ENCODE measurements around the gene TMCO4.
"Not testable (repeated sequence)": the region's sequence is repeated elsewhere in the genome, so short reads cannot be mapped to it uniquely, and the experiment has no call there.

TMCO4 gene

DNA sequence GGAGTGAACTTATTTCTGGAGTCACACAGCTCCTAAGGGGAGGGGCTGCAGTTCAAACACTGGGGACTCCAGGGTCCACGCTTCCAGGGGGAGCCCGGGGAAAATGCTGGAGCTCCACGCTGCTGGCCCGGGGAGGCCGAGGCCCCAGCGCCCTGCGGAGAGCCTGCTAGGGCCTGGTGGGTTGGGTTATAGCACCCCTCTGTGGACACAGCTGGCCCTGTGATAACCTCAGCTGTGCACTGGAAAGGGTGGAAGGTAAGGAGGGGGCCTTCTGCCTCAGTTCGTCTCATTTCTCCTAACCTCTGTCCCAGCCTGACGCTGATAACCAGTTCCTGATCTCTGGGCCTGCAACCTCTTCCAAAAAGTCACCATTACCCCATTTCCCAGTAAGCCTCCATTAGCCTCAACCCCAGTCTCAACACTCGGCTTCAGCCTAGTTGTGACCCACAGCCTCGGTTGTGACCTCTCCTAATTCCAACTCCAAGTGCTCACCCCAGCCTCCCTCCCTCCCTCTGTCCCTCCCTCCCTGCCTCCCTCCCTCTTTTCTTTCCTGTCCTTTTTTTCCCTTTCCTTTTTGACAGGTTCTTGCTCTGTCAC, 148.5 kb downstream of the TMCO4 start:
- DNase-seq = no peak

DNA sequence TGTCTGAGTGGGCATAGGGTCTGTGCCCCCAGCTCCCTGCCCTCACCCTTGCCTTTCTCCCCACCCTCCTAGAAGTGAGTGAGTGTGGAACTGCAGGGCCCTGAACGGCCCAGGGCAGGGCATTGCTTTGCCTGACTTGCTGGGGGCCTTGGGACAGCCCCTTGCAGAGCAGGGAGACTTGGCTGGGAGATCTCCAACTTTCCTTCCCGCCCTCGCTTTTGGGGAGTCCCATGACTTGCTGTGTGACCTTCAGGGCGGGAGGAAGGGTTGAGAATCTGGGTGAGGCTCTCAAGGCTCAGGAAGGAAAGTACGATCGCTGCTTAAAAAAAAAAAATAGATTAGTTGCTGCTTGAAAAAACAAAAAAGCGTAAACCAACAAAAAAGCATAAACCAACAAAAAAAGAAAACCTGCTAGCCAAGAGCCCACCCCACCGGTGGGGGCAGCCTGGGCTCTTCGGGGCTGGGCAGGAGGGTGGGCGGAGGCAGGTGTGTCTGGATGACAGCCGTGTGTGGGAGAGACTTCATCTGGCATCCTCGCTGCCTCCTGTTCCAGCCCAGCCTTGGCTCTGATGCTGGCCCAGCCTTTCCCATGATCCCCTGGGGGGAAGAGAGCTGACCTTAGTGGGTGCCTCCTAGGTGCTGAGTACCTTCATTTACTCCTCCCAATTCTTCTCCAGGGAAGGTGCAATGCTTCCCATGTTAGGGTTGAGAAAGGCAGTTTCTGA, 149.1 kb downstream of the TMCO4 start:
- no peak for DNase-seq

DNA sequence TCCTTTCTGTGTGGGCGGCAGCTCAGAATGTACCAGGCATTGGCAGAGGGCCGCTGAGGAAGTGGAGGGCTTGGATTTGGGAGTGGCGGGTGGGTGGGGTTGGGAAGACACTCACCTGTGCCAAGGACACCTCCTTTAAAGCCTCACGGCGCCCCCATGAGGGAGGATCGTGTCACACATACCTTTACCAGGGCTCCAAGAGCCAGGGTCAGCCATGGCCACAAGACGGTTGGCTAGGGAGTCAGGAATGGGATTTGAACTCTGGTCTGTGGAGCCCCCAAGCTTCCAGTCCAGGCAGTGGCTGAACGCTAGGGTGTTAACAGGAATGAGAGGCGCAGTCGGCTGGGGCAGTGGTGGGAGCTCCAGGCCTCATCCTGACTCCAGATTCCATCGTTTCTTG, 151.0 kb downstream of the TMCO4 start:
- no peak for DNase-seq

DNA sequence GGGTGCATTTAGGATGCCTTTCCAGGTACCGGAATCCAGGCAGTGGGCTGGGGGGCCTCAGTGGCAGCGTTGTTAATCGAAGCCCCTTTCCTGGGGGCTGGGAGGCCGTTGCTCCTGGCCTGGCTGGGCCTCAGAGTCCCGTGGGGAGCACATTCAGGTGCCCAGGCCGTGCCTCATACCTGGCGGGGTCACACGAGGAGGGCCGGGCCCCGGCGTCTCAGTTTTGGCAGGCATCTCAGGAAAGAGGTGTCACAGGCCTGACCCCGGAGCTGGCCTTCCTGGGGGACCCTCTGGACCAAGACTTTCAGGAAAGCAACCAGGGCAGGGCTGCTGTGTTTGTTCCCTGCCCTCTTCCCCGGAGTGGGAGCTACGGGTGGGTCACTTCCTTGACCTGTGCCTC, 151.5 kb downstream of the TMCO4 start:
- DNase-seq = no peak

DNA sequence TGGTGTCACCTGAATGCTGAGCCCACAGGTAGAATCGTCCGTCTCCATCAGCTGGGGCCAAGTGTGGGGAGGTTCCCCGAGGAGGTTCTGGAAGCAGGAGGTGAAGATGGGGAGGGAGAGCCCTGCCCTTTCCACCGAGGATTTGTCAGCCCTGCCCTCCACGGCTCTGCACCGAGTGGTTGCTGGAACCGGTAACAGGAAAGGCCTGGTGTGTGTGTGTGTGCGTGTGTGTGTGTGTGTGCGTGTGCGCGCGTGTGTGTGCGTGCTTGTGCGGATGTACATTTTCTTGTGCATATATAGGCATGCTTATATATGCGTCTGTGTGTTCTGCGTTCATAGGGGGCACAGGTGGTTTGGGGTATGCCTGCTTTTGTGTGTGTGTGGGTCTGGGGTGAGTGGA, 152.1 kb downstream of the TMCO4 start:
- no peak for DNase-seq

DNA sequence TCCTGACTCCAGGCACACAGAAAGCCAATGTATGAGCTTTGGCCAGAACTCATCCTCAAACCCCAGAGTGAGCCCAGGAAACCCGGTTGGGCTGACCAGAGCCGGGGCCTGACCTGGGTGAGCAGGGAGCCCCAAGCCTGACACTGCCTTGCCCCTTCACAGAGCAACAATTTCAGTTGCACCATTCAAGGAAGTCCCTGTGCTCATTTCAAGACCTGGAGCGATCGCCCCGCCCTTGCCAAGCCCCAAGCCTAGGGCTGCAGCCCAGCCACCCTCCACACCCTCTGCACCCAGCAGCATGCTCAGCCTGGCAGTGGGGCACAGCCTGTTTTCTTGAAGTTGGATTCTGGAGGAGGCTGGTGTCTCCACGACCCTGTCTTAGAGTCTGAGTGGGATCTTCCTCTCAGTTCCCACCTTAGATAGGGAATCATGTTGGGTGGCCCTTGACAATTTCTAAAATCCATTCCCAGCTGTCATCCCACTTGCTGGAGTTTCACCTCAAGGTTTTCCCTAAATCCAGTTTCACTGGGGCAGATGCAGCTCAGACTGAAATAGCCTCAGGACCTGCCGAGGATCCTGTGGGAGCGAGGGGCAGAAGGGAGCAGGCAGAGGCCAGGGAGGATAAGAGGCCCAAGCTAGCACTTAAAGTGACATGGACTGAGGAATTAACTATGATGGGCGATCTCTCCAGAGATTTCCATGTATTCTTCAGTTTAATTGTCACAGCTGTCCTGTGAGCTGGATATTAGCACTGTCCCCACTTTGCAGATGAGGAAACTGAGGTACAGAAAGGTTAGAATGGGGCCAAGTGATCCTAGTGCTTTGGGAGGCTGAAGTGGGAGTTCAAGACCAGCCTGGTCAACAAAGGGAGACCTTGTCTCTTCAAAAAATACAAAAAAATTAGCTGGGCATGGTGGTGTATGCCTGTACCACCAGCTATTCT, 153.1 kb downstream of the TMCO4 start:
- DNase-seq = no peak

DNA sequence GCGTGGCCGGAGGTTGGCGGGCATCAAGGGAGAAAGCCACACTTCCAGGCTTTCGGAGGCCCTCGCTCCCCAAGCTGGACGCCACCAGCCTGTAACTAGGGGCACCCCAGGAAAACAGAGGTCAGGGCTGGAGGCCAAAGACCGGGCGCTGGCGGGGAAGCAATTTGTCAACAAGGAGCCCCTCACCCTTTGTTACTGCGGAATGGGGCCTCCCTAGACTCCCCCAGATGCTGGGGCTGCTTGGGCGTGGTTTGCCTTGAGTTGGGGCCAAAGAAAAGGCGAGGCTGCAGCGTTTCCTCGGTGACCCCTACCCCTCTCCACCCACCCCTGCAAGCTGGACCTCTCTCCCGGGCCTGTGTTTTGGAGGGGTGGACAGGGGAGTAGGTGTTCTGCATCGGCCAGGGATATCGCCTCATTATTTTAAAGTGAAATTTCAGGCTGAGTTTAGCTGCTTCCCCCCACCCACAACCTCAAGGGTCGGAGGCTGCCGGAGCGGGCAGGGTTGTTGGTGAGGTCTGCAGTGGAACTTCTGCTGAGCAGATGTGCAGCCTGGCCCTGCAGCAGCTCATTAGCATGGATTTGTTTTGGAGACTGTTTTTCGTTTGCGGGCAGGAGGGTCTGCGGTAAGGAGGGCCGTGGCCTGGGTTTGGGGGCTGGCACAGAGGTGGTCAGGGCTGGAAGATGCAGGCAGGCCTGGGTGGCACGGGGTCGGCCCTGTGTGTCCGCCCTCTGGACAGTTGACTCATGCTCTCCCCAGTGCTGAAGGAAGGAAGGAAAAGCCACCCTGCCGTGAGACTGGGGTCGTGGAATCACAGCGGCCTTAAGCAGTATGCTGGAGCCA, 154.1 kb downstream of the TMCO4 start:
- DNase-seq = no peak

DNA sequence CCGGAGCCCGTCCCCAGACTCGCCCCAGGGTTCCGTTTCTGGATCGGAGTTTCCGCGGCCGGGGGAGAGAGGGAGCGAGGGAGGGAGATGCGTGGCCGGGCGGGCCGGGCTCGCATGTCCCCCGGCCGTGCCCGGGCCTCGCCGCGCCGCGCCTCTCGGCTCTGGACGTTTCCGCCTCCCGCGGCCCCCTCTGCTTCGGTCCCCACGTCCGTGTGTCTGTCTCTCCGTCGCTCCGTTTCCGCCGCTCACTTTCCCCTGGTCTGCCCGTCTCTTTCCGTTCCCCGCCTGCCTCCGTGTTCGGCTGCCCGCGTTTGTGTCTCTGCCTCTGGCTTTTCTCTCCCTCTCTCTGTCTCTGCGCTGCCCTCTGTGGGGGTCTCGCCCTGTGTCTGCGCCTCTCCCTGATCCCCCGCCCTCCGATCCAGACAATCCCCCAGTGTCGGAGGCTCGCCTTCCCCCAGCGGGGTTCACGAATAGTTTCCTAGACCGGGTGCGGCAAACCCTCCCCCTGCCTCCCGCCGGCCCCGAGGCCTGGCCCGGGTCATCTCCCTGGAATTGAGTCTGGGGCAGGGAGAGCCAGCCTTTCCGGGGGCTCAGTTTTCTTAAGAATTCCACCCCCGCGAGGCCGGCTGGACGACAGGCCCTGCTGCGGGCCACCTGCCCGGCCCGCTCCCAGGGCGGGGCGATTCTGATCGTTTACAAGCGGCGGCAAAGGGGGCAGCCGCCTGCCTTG, 154.9 kb downstream of the TMCO4 start:
- DNase-seq = no peak

DNA sequence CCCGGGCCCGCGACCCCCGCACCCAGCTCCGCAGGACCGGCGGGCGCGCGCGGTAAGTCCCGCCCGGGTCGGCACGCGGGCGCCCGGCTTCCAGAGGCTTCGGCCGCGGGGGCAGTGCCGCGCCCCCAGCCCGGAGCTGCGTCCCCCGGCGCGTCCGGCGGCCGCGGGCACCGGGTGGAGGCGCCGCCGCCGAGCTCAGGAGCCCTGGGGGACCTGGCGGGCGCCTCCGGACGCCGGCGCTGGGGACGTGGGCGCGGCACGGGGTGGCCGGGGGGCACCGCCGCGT, 155.4 kb downstream of the TMCO4 start:
- no peak for DNase-seq

DNA sequence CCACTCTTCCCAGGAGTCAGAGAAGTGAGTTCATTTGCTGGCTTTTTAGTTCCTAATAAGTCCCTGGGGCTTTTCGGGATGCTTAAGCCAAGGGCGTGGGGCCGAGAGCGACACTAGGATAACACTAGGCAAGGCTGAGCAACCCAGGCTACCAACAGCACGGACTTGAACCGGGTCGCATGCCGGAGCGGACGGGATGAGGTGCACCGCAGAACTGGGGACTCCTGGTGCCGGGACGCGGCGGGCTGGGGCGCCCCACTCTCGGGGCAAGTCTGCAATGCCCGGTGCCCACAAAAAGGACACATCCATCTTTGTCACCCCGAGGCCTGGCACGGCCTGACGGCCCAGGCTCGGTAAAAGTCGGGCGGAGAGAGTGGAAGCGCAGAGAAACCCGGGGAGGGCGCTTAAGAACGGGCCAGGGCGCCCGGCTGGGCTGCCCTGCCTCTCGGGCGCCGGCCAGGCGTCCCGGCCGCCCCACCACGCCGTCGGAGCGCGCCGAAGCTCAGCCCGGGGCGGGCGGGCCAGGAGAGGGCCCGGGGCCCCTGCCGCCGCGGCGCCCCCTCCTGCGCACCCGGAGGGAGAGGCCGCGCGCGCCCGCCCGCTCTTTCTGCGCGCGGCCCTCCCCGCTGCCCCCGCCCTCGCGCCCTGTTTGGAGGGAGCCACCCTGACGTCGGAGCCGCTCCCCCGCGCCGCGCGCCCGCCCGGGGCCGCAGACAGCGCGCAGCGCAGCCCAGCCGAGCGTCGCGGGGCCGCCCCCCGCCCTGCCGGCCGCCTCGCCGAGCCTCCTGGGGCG, 155.9 kb downstream of the TMCO4 start, which contains the start of gene NBL1:
Gene NBL1, plus strand, starts transcription at position 710 of the 793 bp plus-strand sequence. CDS start 10,720 bp downstream, outside the sequence.
- DNase-seq = no peak

DNA sequence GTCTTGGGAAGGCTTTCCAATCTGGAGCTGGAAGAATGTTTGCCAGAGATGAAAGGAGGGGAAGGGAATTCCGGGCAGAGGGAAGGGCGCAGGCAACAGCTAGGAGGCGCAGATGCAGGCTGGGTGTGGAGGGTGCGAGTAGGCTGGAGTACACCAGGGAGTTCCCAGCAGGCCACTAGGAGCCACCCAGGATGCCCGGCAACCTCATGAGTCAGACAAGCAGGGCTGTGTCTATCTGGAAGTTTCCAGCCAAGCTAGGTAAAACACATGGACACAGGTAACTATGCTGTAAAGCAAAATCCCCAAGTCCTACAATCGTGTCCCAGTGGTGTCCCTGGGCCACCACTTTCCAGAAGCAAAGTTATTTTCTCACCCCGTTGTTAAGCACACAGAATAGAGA, 156.6 kb downstream of the TMCO4 start:
- DNase-seq = no peak

DNA sequence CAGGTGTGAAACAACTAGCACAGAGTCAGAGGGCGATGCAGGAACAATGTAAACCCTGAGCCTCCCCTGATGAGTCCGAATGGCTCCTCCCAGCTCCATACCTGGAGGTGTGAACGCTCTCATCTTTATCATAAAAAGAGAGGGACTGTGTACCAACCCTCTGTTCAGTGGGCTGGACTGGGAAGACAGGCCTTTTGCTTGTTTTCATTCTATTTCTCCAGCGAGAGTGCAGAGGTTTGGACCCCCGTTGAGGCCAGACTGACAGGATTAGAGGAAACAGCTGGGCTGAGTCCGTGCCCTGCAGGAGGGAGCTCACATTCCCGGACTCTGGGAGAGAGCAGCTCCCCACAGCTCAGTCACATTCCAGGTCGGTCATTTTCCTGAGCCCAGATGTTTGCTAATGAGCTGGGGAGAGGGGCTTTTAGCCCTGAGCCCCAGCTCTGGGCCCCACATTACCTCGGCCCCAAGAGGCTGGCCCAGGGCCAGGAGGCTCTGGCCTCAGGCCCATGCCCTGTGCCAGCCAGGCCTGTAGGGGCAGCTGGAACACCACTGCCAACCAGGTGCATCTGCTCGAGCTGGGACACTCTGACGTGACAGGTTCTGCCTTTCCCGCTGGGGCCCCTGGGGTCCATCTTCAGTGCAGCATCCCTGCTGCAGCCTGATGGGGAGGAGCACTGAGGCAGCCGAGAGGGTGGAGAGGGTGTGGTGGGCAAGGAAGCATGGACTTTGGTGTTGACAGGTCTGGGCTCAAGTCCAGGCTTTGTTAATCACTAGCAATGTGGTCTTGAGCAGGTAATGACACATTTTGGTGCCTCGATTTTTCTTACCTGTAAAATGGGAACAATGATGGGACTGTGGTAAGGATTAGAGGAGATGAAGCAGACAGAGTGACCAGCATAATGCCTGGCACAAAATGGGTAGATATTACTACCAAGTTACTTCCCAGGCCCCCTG, 159.1 kb downstream of the TMCO4 start:
- no peak for DNase-seq

DNA sequence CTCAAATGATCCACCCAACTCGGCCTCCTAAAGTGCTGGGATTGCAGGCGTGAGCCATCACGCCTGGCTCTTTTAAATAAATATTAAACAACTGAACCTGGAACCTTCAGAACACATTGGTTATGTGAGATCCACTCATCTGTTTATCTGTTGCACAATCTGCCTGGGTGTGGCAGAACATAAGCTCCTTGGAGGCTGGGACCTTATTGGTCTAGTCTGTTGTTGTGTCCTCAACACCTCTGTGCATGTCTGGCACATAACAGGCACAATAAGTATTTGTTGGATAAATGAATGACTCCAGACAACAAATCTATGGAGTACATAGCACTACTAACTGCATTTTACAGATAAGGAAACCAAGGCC, 159.7 kb downstream of the TMCO4 start:
- no peak for DNase-seq

DNA sequence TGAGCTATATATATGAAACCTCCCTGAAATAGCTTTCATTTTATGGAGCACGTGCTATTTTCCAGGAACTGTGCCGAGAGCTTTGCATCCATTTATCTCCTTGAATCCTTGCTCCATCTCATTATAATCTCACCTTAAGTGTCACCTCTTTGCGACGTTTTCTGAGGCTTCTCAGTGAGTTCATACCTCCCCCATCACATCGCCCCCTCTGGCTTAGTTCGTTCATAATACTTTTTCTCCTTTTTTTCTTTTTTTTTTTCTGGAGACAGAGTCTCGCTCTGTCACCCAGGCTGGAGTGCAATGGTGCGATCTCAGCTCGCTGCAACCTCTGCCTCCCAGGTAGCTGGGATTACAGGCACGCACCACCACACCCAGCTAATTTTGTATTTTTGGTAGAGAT, 160.5 kb downstream of the TMCO4 start:
- DNase-seq = not testable (repeated sequence)

DNA sequence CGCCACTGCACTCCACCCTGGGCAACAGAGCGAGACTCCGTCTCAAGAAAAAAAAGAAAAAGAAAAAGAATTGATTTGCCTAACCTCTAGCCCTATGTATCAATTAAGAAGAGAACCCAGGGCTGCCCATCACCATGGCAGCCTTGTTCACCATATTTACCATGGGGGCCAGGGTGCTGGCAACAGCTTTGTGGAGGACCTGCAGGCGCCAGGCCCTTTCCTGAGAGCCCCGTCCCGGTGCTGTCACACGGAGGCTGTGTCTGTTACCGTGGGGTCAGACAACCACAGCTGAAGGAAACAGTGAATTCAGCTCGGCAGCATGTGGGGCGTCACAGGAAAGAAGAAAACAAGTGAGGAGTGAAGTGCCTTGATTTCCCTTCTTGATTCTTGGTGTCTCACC, 162.1 kb downstream of the TMCO4 start:
- no peak for DNase-seq

DNA sequence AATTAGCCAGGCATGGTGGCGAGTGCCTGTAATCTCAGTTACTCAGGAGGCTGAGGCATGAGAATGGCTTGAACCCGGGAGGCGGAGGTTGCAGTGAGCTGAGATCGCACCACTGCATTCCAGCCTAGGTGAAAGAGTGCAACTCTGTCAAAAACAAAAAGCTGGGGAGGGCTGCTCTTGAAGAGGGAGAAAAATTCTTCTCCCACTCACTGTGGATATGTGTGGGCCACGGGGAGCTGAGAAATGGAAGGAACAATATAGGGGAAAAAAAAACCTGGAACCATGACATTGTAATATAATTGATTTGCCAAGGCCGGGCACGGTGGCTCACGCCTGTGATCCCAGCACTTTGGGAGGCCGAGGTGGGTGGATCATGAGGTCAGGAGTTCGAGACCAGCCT, 163.0 kb downstream of the TMCO4 start:
- not testable (repeated sequence) for DNase-seq

DNA sequence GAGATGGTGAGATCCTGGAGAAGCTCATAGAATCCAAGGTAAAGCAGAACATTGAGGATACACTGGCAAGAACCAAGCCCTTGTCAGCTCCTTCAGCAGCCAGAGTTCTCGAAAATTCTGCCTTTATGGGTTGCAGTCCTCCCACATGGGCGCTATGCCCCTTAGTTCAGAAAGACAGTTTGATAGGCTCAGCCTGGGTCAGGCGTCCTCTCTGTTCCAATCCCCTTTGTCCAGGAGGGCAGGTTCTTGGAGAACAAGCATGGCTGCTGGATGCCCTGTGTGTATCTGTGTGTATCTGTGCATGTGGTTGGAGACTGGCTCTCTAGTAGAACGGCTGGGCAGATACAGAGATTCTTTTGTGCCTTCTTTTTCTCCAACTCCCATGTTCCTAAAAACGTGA, 163.7 kb downstream of the TMCO4 start:
- no peak for DNase-seq

DNA sequence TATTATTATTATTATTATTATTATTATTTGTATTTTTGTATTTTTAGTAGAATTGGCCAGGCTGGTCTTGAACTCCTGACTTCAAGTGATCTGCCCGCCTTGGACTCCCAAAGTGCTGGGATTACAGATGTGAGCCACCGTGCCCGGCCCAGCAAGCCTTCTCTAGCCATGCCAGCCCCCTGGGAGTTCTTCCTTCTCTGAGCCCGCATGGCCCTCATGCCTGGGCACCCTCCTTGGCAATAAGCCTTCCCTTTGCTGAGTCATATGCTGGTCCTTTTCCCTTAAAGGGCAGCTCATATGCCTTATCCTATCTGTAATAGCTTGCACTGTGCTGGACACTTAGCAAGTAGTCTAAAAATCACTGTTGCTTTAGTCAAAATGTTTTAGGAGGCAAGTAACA, 164.1 kb downstream of the TMCO4 start:
- no peak for DNase-seq

DNA sequence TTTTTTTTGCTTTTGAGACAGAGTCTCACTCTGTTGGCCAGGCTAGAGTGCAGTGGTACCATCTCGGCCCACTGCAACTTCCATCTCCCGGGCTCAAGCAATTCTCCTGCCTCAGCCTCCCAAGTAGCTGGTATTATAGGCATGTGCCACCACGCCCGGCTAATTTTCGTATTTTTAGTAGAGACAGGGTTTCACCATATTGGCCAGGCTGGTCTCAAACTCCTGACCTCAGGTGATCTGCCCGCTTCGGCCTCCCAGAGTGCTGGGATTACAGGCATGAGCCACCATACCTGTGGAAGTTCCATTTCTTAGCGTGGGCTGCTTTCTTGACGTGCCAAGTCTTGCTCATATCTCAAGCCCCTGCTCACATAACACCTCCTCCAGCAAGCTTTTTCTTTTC, 164.7 kb downstream of the TMCO4 start:
- not testable (repeated sequence) for DNase-seq

DNA sequence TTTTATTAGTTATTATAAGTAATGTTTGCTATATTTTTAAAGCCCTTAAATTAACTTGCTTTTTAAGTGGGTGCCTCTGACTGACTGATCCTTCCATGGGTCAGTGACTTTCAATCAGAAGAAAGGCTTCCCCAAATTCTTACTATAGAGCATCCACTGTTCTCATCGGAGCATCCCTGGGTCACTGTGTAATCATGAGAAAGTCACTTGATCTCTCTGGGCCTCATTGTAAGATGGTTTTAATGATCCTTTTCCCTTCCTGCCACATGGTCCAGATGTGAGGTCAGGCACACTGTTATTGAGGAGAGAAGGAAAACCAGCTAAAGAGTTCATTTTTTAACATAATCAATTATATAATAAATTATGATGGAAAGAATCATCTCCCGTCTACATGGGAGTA, 166.6 kb downstream of the TMCO4 start:
- DNase-seq = no peak

All from NCI-H446 treated with DMSO at 0.1 percent for 48 hours (cell line).